IPS-18c (cell line): ENCODE results near the gene C17orf50.

Source experiments
- H3K4me3 ChIP-seq: 2 replicates; pipeline ENCODE4 v1.7.0; 2013; ENCODE audit warnings: low read depth, mild to moderate bottlenecking, low read length, moderate library complexity; ENCODE audit not compliant: insufficient read depth
- H3K9me3 ChIP-seq: one replicate; pipeline ENCODE4 v1.6.1; 2013; ENCODE audit warnings: mild to moderate bottlenecking, low read length, moderate library complexity; ENCODE audit not compliant: control insufficient read depth, insufficient read depth

C17orf50 gene

GRCh38 chr17:35731239-35731916 is 29.3 kb upstream of the C17orf50 start, which contains the start of gene RASL10B:
Gene RASL10B, plus strand, starts transcription at chr17:35731639. Its CDS starts 3,546 bp downstream, at chr17:35735185.
- H3K9me3 ChIP-seq: no peaks in the 10 kb centered on the region
- peak within 1 kb of the TSS; percentile 78 for H3K4me3 ChIP-seq

- H3K9me3 ChIP-seq: no peaks in the 10 kb centered on the region
- H3K4me3 ChIP-seq: peak overlapping the region; percentile 78
These were observed 28.5 kb upstream of the C17orf50 start for GRCh38 chr17:35731917-35732805.

- Histone ChIP-seq H3K9me3 (no peaks in the 10 kb centered on the region), H3K4me3 (peak overlapping the region; percentile 78; the same call in 1 of the 2 replicates)
These were observed 27.9 kb upstream of the C17orf50 start for GRCh38 chr17:35732806-35733136.

GRCh38 chr17:35733366-35733765 is 27.3 kb upstream of the C17orf50 start:
- Histone ChIP-seq H3K9me3 (no peaks in the 10 kb centered on the region), H3K4me3 (no peak overlapping the region)

- H3K9me3 ChIP-seq: no peaks in the 10 kb centered on the region
- no peak overlapping the region for H3K4me3 ChIP-seq
These were observed 26.3 kb upstream of the C17orf50 start for GRCh38 chr17:35734396-35734795.

GRCh38 chr17:35735036-35735805 is 25.5 kb upstream of the C17orf50 start:
- no peaks in the 10 kb centered on the region for H3K9me3 ChIP-seq
- H3K4me3 ChIP-seq: no peak overlapping the region

GRCh38 chr17:35736236-35736635 is 24.5 kb upstream of the C17orf50 start:
- Histone ChIP-seq H3K4me3 (no peak overlapping the region), H3K9me3 (peaks cover 2% of the 10 kb centered on the region)

- Histone ChIP-seq H3K4me3 (no peak overlapping the region), H3K9me3 (peaks cover 2% of the 10 kb centered on the region)
These were observed 22.1 kb upstream of the C17orf50 start for GRCh38 chr17:35738519-35739133.

GRCh38 chr17:35740216-35740615 is 20.5 kb upstream of the C17orf50 start:
- peaks cover 2% of the 10 kb centered on the region for H3K9me3 ChIP-seq
- H3K4me3 ChIP-seq: no peak overlapping the region

- peaks cover 2% of the 10 kb centered on the region for H3K9me3 ChIP-seq
- H3K4me3 ChIP-seq: peak overlapping the region; percentile 28
These were observed 19.4 kb upstream of the C17orf50 start for GRCh38 chr17:35740997-35741931.

GRCh38 chr17:35742496-35742895 is 18.2 kb upstream of the C17orf50 start:
- Histone ChIP-seq H3K4me3 (no peak overlapping the region), H3K9me3 (peaks cover 2% of the 10 kb centered on the region)

- H3K4me3 ChIP-seq: no peak overlapping the region
- peaks cover 2% of the 10 kb centered on the region for H3K9me3 ChIP-seq
These were observed 17.7 kb upstream of the C17orf50 start for GRCh38 chr17:35742896-35743477.

- H3K9me3 ChIP-seq: peaks cover 2% of the 10 kb centered on the region
- H3K4me3 ChIP-seq: no peak overlapping the region
These were observed 16.9 kb upstream of the C17orf50 start for GRCh38 chr17:35743626-35744328.

GRCh38 chr17:35744830-35745229 is 15.9 kb upstream of the C17orf50 start:
- Histone ChIP-seq H3K4me3 (no peak overlapping the region), H3K9me3 (peaks cover 2% of the 10 kb centered on the region)

- Histone ChIP-seq H3K4me3 (no peak overlapping the region), H3K9me3 (peaks cover 2% of the 10 kb centered on the region)
These were observed 15.4 kb upstream of the C17orf50 start for GRCh38 chr17:35745246-35745645.
